ENCODE measurements around the gene CNTFR.

DNA sequence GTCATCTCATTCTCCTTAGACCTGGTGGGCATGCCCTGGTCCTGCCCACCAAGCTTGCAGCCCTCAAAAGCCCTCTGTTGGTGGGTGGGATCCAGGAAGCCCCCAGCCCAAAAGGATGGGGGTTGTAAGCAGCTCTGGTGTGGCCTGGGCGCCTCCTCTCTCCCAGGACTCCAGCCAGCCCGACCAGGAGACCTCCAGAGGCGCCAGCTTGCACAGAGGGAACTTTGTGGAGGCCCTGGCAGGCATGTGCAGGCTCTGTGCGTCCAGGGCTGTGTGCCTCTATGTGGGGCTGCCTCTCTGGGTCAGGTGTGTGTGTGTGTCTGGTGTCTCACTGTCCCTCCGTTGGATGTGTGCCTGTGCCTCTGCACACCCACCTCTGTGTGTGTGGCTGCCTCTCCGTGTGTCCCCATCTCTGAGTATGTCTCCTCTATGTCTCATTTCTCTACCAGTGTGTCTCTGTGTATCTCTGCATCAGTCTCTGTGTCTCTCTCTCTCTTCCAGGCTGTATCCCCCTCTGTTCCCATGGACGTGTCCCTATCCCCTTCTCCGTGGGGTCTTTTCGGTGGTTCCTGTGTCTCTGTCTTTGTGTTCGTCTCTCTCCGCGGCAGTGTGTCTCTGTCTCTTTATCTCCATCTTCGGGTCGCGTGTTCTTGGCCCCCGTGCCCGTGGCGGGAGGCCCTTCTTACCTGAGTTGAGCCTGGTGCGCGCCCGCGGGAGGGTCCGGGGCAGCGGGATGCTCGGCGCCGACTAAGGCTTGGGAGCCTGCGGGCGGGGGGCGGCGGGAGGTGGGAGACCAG lies 67.2 kb downstream of the CNTFR start:
- TF ChIP-seq FOXM1 (IDR thresholded peaks at IDR 0.05; ENCODE audit: borderline replicate concordance) (no peak), BHLHE40 (IDR thresholded peaks at IDR 0.05; ENCODE audit: borderline replicate concordance) (no peak), ELF4 (IDR thresholded peaks at IDR 0.05) (no peak)
